ENCODE results near the gene ARHGAP15.

DNA sequence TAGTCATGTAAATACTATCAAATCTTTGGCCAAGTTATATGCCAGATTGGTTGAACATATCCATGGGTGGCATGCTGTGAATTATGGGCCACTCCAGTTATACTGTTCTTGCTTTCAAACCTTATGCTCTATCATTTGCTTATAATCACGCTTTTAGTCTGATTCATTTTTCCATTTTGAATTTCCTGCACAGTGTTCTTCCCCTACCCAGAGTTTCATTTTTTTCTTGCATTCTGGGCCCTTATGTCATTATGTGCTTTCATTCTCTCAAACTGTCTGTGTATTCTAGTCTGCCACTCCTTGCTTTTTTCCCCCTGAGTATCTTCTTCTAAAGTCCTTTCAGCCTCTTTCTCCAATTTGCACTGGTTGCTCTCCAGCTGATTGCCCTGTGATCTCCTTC lies 364.1 kb downstream of the ARHGAP15 start:
- TF ChIP-seq EZH2 (IDR thresholded peaks at IDR 0.05; ENCODE audit: borderline replicate concordance, low read length) = no peak
- TF ChIP-seq, protein P1, sequence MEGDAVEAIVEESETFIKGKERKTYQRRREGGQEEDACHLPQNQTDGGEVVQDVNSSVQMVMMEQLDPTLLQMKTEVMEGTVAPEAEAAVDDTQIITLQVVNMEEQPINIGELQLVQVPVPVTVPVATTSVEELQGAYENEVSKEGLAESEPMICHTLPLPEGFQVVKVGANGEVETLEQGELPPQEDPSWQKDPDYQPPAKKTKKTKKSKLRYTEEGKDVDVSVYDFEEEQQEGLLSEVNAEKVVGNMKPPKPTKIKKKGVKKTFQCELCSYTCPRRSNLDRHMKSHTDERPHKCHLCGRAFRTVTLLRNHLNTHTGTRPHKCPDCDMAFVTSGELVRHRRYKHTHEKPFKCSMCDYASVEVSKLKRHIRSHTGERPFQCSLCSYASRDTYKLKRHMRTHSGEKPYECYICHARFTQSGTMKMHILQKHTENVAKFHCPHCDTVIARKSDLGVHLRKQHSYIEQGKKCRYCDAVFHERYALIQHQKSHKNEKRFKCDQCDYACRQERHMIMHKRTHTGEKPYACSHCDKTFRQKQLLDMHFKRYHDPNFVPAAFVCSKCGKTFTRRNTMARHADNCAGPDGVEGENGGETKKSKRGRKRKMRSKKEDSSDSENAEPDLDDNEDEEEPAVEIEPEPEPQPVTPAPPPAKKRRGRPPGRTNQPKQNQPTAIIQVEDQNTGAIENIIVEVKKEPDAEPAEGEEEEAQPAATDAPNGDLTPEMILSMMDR (IDR thresholded peaks at IDR 0.05; ENCODE audit: low read length) = no peak
